GM10266 (cell line): ENCODE data around the gene MED13.
"Not testable (repeated sequence)": the region's sequence is repeated elsewhere in the genome, so short reads cannot be mapped to it uniquely, and the experiment has no call there.

Source experiments
- DNase-seq: peaks from one replicate; pipeline ENCODE4 v3.0.0; 2012; ENCODE audit errors: extremely low spot score
- TF ChIP-seq, protein P1 (sequence below): IDR thresholded peaks from 2 replicates; pipeline ENCODE4 v1.5.1; 2012; ENCODE audit warnings: mild to moderate bottlenecking, low read depth; ENCODE audit not compliant: control insufficient read depth, insufficient read depth; ENCODE audit errors: missing control alignments

Gene MED13

GRCh38 chr17:62024866-62025265, 40.2 kb downstream of the MED13 start:
- TF ChIP-seq, protein P1, sequence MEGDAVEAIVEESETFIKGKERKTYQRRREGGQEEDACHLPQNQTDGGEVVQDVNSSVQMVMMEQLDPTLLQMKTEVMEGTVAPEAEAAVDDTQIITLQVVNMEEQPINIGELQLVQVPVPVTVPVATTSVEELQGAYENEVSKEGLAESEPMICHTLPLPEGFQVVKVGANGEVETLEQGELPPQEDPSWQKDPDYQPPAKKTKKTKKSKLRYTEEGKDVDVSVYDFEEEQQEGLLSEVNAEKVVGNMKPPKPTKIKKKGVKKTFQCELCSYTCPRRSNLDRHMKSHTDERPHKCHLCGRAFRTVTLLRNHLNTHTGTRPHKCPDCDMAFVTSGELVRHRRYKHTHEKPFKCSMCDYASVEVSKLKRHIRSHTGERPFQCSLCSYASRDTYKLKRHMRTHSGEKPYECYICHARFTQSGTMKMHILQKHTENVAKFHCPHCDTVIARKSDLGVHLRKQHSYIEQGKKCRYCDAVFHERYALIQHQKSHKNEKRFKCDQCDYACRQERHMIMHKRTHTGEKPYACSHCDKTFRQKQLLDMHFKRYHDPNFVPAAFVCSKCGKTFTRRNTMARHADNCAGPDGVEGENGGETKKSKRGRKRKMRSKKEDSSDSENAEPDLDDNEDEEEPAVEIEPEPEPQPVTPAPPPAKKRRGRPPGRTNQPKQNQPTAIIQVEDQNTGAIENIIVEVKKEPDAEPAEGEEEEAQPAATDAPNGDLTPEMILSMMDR = no peak
- DNase-seq = no peak

GRCh38 chr17:62017912-62018311, 47.2 kb downstream of the MED13 start:
- TF ChIP-seq, protein P1 = no peak
- DNase-seq = no peak

DNA sequence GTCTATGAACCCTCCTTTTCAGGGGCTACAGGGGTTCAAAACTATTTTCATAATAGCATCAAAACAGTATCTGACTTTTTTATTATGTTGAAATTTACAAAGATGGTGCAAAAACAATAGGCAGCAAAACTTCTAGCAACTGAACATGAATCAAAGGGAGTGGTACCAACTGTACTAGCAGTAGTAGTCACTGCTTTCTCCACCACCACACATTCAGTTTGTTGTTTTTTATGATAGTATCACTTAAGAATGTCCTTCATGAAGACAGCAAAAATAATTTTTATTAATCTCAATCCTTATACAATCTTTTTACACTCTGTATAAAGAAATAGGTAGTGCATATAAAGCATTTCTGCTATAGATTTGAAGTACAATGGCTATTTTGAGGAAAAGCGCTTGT, 47.6 kb downstream of the MED13 start:
- TF ChIP-seq, protein P1 = no peak
- DNase-seq = no peak

DNA sequence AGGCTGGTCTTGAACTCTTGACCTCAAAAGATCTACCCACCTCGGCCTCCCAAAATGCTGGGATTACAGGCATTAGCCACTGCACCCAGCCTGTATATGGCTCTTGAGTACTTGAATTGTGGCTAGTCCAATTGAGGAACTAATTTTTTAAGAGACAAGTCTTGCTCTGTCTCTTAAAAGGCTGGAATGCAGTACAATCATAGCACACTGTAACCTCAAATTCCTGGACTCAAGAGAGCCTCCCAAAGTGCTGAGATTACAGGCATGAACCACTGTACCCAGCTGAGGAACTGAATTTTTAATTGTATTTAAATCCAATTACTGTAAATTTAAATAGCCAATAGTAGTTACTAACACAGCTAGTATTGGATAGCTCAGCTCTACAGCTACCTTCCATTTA, 50.6 kb downstream of the MED13 start:
- DNase-seq = no peak
- TF ChIP-seq, protein P1 = no peak

GRCh38 chr17:62009220-62009619, 55.9 kb downstream of the MED13 start:
- TF ChIP-seq, protein P1 = no peak
- no peak for DNase-seq

DNA sequence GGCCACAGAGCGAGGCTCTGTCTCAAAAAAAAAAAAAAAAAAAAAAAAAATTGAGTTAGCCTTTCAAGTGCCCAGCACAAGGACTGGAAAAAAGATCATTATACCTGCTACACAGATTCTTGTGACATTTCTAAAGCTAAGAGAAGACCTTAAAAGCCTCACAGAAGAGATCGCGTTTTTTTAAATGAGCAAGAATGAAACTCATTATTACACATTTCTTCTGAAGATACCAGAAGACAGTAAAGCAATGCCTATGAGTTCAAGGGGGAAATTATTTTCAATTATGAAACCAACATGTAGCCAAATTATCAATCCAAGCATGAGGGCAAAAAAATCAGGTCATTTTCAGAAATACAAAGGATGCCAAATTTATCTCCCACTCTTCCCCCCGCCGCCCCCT, 56.8 kb downstream of the MED13 start:
- TF ChIP-seq, protein P1 = no peak
- DNase-seq = no peak

DNA sequence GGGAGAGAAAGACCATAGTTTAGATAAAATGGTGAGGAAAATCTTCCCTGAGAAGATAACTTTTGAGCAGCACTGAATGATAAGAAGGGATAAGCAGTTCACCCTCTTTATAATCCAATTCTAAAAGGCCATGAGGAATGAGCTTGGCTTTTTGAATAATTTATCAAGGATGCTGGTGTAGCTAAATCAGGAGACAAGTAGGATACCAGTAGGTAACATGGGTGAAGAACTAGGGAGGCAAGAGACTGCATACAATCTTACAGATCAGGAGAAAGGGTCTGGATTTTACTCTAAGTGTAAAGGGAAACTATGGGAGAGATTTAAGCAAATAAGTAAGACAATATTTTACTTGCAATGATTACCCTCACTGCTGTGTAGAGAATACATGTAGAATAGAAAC, 60.7 kb downstream of the MED13 start:
- TF ChIP-seq, protein P1 = no peak
- DNase-seq = no peak

GRCh38 chr17:62003141-62003540, 61.9 kb downstream of the MED13 start:
- not testable (repeated sequence) for DNase-seq
